K562 (cell line): ENCODE measurements around the gene SEC16A. TPM values are rescaled to one million over a fixed set of nuclear protein-coding genes. Genes with fewer than 3 reads are reported as not detected.
A peak's percentile ranks its signal among the peaks of the same experiment; 100 is the strongest.

ENCODE experiments used
- CTBP1 ChIP-seq: fragments of 450-650 bp; IDR thresholded peaks from 2 replicates; pipeline ENCODE4 v1.6.1; 2016; ENCODE audit warnings: borderline replicate concordance
- ETV5 ChIP-seq: sonication (generic); formaldehyde crosslinking; IDR thresholded peaks from 2 replicates; pipeline ENCODE4 v1.4.0; 2020; ENCODE audit warnings: low read depth, mild to moderate bottlenecking, missing genetic modification reagents
- GTF2A2 ChIP-seq: IDR thresholded peaks from 2 replicates; pipeline ENCODE4 v1.6.1; 2016; ENCODE audit warnings: mild to moderate bottlenecking, missing genetic modification characterization, missing compliant biosample characterization
- HEY1 ChIP-seq: fragments of 250-450 bp; sonication (Bioruptor Pico); IDR thresholded peaks from 2 replicates; pipeline ENCODE4 v1.5.0; 2020; ENCODE audit warnings: mild to moderate bottlenecking, moderate library complexity, borderline replicate concordance
- MTA1 ChIP-seq: fragments of 450-650 bp; IDR thresholded peaks from 2 replicates; pipeline ENCODE4 v1.6.1; 2017; ENCODE audit warnings: borderline replicate concordance
- NUFIP1 ChIP-seq: fragments of 450-650 bp; IDR thresholded peaks from 2 replicates; pipeline ENCODE4 v1.6.1; 2018; ENCODE audit not compliant: partially characterized antibody
- PHB ChIP-seq: fragments of 250-450 bp; sonication (Bioruptor Pico); IDR thresholded peaks from 2 replicates; pipeline ENCODE4 v1.5.0; 2021
- RUNX1 ChIP-seq: sonication (generic); IDR thresholded peaks from 2 replicates; pipeline ENCODE4 v1.6.1; 2016; ENCODE audit warnings: antibody characterized with exemption, low read depth
- SIX5 ChIP-seq, 2 experiments: IDR thresholded peaks; 2 replicates each; pipeline ENCODE4 v1.6.1; 2011; ENCODE audit warnings: low read length in 2 of 2, borderline replicate concordance in 1 of 2, low read depth in 1 of 2, mild to moderate bottlenecking in 1 of 2, moderate library complexity in 1 of 2; ENCODE audit not compliant: insufficient read depth in 1 of 2
- TAF15 ChIP-seq: fragments of 200-400 bp; formaldehyde crosslinking; IDR thresholded peaks from 2 replicates; pipeline ENCODE4 v1.6.1; 2017; ENCODE audit warnings: mild to moderate bottlenecking, low read depth, low read length, moderate library complexity
- TAL1 ChIP-seq: fragments of 450-650 bp; IDR thresholded peaks from 2 replicates; pipeline ENCODE4 v1.6.1; 2016; ENCODE audit warnings: mild to moderate bottlenecking
- XRCC5 ChIP-seq: fragments of 200-400 bp; formaldehyde crosslinking; IDR thresholded peaks from 2 replicates; pipeline ENCODE4 v1.6.1; 2017; ENCODE audit warnings: low read depth, mild to moderate bottlenecking, low read length
- ZNF274 ChIP-seq: IDR thresholded peaks from 2 replicates; pipeline ENCODE4 v1.6.1; 2011; ENCODE audit warnings: low read depth, mild to moderate bottlenecking, low read length, moderate library complexity, borderline replicate concordance
- ZNF384 ChIP-seq: IDR thresholded peaks from 2 replicates; pipeline ENCODE4 v1.6.1; 2012; ENCODE audit warnings: low read depth, low read length, improper control_type of control experiment
- ZNF717 ChIP-seq: fragments of 250-450 bp; sonication (Bioruptor Pico); IDR thresholded peaks from 2 replicates; pipeline ENCODE4 v1.5.0; 2021
- polyA plus RNA-seq, 8 experiments: library from polyadenylated mRNA; depleted of rRNA in 4 of 8; stranded (reverse) in 5 of 8; unstranded in 3 of 8; fragments of >200 nt; fragmentation: Nextera tagmentation in 2 of 8; fragmentation: Illumina TruSeq in 1 of 8; extraction: Ambion mirVana in 2 of 8; extraction: Trizol in 1 of 8; gene quantifications; 2 replicates each; pipeline versions ENCODE4 v1.2.1 to v1.2.3, GENCODE V29; 2011 to 2014; ENCODE audit warnings: inconsistent platforms in 1 of 8, missing spikeins in 1 of 8
- total RNA-seq, 7 experiments: library from RNA; depleted of rRNA in 6 of 7; stranded (reverse); fragments of >200 nt in 6 of 7; fragmentation: Illumina TruSeq in 2 of 7; extraction: Trizol in 2 of 7; gene quantifications; 2 replicates each; pipeline versions ENCODE4 v1.2.1 to v1.2.3, GENCODE V29; 2011 to 2021; ENCODE audit warnings: low replicate concordance in 1 of 7
- TF ChIP-seq, protein P1 (sequence below): sonication (generic); formaldehyde crosslinking; IDR thresholded peaks from 2 replicates; pipeline ENCODE4 v1.8.0; 2022; ENCODE audit warnings: missing genetic modification reagents, mild to moderate bottlenecking, borderline replicate concordance
- TF ChIP-seq, protein P2 (sequence below): sonication (generic); formaldehyde crosslinking; IDR thresholded peaks from 2 replicates; pipeline ENCODE4 v1.8.0; 2022; ENCODE audit warnings: mild to moderate bottlenecking, missing genetic modification reagents
- TF ChIP-seq, protein P3 (sequence below): sonication (generic); formaldehyde crosslinking; IDR thresholded peaks from 2 replicates; pipeline ENCODE4 v1.8.0; 2023; ENCODE audit warnings: mild to moderate bottlenecking, missing genetic modification reagents
- TF ChIP-seq, protein P4 (sequence below): fragments of 450-650 bp; formaldehyde crosslinking; IDR thresholded peaks from 2 replicates; pipeline ENCODE4 v1.4.0; 2022; ENCODE audit warnings: missing genetic modification characterization

Gene SEC16A
- total and polyA plus RNA-seq, 9 of the 15 experiments (the other 6 are each of a cell fraction or from before 2014, with no cell fraction given): 8.3 to 62.8 (median 14.0) TPM

DNA sequence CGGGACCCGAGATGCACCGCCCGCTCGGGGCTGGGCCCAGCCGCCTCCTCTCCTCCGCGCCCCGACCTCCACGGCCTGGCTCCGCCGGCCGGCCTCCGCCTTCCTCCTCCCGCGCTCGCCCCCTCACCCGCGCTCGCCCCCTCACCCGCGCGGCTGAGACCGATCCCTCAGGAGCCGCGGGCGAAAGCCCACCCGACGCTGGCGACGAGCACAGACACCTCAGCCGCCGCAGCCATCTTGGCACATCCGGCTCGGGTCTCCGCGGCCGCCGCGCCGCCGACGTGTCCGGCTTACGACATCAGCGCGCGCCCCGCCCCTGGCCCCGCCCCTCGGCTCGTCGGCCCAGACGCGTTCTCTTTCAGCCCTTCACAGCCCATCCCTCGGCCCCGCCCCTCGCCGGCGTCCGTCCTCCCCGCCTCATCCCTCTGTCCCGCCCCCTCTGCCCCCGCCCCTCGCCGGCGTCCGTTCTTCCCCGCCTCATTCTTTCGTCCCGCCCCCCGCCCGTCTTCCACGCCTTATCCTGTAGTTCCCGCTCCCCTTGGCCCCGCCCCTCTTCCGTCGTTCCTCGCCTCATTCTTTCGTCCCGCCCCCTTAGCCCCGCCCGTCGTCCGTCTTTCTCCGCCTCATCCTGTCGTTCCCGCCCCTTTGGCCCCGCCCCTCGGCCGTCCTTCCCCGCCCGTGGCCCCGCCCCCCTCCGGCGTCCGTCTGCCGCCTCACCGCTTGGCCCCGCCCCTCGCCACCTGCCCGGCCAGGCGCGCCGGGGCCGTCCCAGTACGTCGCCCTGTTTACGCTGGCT, at the start of gene SEC16A (continued):
- TF ChIP-seq, protein P1, sequence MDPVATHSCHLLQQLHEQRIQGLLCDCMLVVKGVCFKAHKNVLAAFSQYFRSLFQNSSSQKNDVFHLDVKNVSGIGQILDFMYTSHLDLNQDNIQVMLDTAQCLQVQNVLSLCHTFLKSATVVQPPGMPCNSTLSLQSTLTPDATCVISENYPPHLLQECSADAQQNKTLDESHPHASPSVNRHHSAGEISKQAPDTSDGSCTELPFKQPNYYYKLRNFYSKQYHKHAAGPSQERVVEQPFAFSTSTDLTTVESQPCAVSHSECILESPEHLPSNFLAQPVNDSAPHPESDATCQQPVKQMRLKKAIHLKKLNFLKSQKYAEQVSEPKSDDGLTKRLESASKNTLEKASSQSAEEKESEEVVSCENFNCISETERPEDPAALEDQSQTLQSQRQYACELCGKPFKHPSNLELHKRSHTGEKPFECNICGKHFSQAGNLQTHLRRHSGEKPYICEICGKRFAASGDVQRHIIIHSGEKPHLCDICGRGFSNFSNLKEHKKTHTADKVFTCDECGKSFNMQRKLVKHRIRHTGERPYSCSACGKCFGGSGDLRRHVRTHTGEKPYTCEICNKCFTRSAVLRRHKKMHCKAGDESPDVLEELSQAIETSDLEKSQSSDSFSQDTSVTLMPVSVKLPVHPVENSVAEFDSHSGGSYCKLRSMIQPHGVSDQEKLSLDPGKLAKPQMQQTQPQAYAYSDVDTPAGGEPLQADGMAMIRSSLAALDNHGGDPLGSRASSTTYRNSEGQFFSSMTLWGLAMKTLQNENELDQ (CRISPR knock-in tag): no peak
- TF ChIP-seq PHB (CRISPR knock-in tag): no peak
- no peak for TF ChIP-seq XRCC5
- TF ChIP-seq, protein P2, sequence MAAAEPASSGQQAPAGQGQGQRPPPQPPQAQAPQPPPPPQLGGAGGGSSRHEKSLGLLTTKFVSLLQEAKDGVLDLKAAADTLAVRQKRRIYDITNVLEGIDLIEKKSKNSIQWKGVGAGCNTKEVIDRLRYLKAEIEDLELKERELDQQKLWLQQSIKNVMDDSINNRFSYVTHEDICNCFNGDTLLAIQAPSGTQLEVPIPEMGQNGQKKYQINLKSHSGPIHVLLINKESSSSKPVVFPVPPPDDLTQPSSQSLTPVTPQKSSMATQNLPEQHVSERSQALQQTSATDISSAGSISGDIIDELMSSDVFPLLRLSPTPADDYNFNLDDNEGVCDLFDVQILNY (CRISPR knock-in tag): 0 out of 2 replicates have a peak, but pooled peaks have one; percentile 44
- TF ChIP-seq ZNF384: no peak
- no peak for TF ChIP-seq HEY1
- no peak; the same call in 1 of the 2 replicates for TF ChIP-seq ZNF274
- TF ChIP-seq GTF2A2 (tag): no peak
- TF ChIP-seq ZNF717 (CRISPR knock-in tag): no peak
- no peak for TF ChIP-seq ETV5 (CRISPR knock-in tag)
- no peak; the same call in 1 of the 2 replicates for TF ChIP-seq CTBP1
- no peak for TF ChIP-seq SIX5 (IDR thresholded peaks at IDR 0.05; ENCODE audit: borderline replicate concordance in 1 of 2, insufficient read depth in 1 of 2, low read depth in 1 of 2, low read length in 2 of 2)
- no peak for TF ChIP-seq TAL1
- TF ChIP-seq MTA1: peak; percentile 96
- no peak for TF ChIP-seq TAF15
- TF ChIP-seq, protein P3, sequence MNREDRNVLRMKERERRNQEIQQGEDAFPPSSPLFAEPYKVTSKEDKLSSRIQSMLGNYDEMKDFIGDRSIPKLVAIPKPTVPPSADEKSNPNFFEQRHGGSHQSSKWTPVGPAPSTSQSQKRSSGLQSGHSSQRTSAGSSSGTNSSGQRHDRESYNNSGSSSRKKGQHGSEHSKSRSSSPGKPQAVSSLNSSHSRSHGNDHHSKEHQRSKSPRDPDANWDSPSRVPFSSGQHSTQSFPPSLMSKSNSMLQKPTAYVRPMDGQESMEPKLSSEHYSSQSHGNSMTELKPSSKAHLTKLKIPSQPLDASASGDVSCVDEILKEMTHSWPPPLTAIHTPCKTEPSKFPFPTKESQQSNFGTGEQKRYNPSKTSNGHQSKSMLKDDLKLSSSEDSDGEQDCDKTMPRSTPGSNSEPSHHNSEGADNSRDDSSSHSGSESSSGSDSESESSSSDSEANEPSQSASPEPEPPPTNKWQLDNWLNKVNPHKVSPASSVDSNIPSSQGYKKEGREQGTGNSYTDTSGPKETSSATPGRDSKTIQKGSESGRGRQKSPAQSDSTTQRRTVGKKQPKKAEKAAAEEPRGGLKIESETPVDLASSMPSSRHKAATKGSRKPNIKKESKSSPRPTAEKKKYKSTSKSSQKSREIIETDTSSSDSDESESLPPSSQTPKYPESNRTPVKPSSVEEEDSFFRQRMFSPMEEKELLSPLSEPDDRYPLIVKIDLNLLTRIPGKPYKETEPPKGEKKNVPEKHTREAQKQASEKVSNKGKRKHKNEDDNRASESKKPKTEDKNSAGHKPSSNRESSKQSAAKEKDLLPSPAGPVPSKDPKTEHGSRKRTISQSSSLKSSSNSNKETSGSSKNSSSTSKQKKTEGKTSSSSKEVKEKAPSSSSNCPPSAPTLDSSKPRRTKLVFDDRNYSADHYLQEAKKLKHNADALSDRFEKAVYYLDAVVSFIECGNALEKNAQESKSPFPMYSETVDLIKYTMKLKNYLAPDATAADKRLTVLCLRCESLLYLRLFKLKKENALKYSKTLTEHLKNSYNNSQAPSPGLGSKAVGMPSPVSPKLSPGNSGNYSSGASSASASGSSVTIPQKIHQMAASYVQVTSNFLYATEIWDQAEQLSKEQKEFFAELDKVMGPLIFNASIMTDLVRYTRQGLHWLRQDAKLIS: no peak
- TF ChIP-seq RUNX1: no peak
- TF ChIP-seq NUFIP1: no peak
- TF ChIP-seq, protein P4, sequence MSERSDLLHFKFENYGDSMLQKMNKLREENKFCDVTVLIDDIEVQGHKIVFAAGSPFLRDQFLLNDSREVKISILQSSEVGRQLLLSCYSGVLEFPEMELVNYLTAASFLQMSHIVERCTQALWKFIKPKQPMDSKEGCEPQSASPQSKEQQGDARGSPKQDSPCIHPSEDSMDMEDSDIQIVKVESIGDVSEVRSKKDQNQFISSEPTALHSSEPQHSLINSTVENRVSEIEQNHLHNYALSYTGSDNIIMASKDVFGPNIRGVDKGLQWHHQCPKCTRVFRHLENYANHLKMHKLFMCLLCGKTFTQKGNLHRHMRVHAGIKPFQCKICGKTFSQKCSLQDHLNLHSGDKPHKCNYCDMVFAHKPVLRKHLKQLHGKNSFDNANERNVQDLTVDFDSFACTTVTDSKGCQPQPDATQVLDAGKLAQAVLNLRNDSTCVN (CRISPR knock-in tag): no peak
